Measurements from ENCODE around the gene TEX48.

DNA sequence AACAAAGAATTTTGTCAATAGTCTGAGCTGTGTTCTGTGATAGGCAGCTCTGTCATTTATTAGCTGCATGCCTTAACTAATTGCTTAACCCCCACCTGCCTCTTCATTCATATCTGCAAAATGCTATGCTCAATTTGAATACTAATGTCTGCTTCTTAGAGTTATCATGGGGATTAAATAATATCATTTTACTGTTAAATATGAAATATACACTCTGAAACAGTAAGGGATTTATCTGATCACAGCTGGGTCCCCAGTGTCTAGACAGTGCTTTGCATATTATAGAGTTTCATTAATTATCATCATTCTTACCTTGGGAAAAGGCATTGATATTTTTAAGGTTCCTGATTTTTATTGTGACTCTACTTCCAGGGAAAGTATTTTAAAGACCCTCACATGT lies 12.0 kb downstream of the TEX48 start:
- TF ChIP-seq POLR2A (IDR thresholded peaks at IDR 0.05; ENCODE audit: low read length) (no peak), GATA1 (IDR thresholded peaks at IDR 0.05; ENCODE audit: low read depth, low read length) (no peak)

All from erythroblast (primary cell).